K562 (cell line): Measurements from ENCODE around the gene PMM1. TPM values are rescaled to one million over a fixed set of nuclear protein-coding genes. Genes with fewer than 3 reads are reported as not detected.

Source experiments
- ATF1 ChIP-seq, 2 experiments: fragments of 450-650 bp in 1 of 2; IDR thresholded peaks; 2 replicates each; pipeline ENCODE4 v1.6.1; 2016; ENCODE audit warnings: missing compliant biosample characterization in 1 of 2, missing genetic modification characterization in 1 of 2
- ATF7 ChIP-seq: fragments of 450-650 bp; IDR thresholded peaks from 2 replicates; pipeline ENCODE4 v1.7.1; 2014; ENCODE audit warnings: mild to moderate bottlenecking, moderate library complexity
- C11orf30 ChIP-seq: fragments of 450-650 bp; IDR thresholded peaks from 2 replicates; pipeline ENCODE4 v1.6.1; 2016; ENCODE audit warnings: low read depth, mild to moderate bottlenecking
- CBFB ChIP-seq: sonication (generic); formaldehyde crosslinking; IDR thresholded peaks from 2 replicates; pipeline ENCODE4 v1.4.0; 2020; ENCODE audit warnings: mild to moderate bottlenecking, missing genetic modification reagents
- CREM ChIP-seq: IDR thresholded peaks from 2 replicates; pipeline ENCODE4 v1.6.1; 2014; ENCODE audit warnings: antibody characterized with exemption, low read depth
- EGR1 ChIP-seq: fragments of 450-650 bp; conservative IDR thresholded peaks from 2 replicates; pipeline ENCODE4 v1.6.1; 2017; ENCODE audit warnings: mild to moderate bottlenecking
- ELF1 ChIP-seq: fragments of 200-800 bp; sonication (Bioruptor generic); IDR thresholded peaks from 2 replicates; pipeline ENCODE4 v1.6.1; 2016; ENCODE audit warnings: missing genetic modification characterization, missing compliant biosample characterization
- FOXO4 ChIP-seq: fragments of 450-650 bp; formaldehyde crosslinking; IDR thresholded peaks from 2 replicates; pipeline ENCODE4 v1.4.0; 2020; ENCODE audit warnings: mild to moderate bottlenecking, moderate library complexity
- HDAC1 ChIP-seq, 2 experiments: fragments of 450-650 bp; IDR thresholded peaks; 2 replicates each; pipeline ENCODE4 v1.6.1; 2016 to 2017; ENCODE audit warnings: inconsistent platforms in 1 of 2, mild to moderate bottlenecking in 1 of 2, moderate library complexity in 1 of 2
- HDGF ChIP-seq: fragments of 450-650 bp; IDR thresholded peaks from 2 replicates; pipeline ENCODE4 v1.6.1; 2016
- KDM5B ChIP-seq: fragments of 200-600 bp; sonication (generic); IDR thresholded peaks from 2 replicates; pipeline ENCODE4 v1.6.1; 2012; ENCODE audit warnings: low read depth, mild to moderate bottlenecking, moderate library complexity, low read length, control low read depth, inconsistent platforms; ENCODE audit not compliant: insufficient replicate concordance
- MED1 ChIP-seq: sonication (generic); formaldehyde crosslinking; IDR thresholded peaks from 2 replicates; pipeline ENCODE4 v1.8.1; 2023; ENCODE audit warnings: missing genetic modification reagents, borderline replicate concordance
- MXI1 ChIP-seq: IDR thresholded peaks from 2 replicates; pipeline ENCODE4 v1.6.1; 2011; ENCODE audit warnings: low read depth, mild to moderate bottlenecking, improper control_type of control experiment, low read length
- NRF1 ChIP-seq, 2 experiments: fragments of 450-650 bp; IDR thresholded peaks in 1 of 2; conservative IDR thresholded peaks in 1 of 2; 2 replicates each; pipeline ENCODE4 v1.6.1; 2014; ENCODE audit warnings: mild to moderate bottlenecking in 2 of 2
- PHF8 ChIP-seq: fragments of 200-600 bp; sonication (generic); IDR thresholded peaks from 2 replicates; pipeline ENCODE4 v1.6.1; 2012; ENCODE audit warnings: mixed run types, mild to moderate bottlenecking, inconsistent platforms, low read length, moderate library complexity, borderline replicate concordance
- POLR2A ChIP-seq: fragments of 450-650 bp; conservative IDR thresholded peaks from 2 replicates; pipeline ENCODE4 v1.6.1; 2016
- POLR2AphosphoS2 ChIP-seq: IDR thresholded peaks from 2 replicates; pipeline ENCODE4 v1.6.1; 2012; ENCODE audit warnings: low read length, improper control_type of control experiment
- PRDM10 ChIP-seq: fragments of 450-650 bp; IDR thresholded peaks from 2 replicates; pipeline ENCODE4 v1.6.1; 2018; ENCODE audit not compliant: partially characterized antibody
- RBBP5 ChIP-seq: fragments of 200-600 bp; sonication (generic); IDR thresholded peaks from 2 replicates; pipeline ENCODE4 v1.6.1; 2012; ENCODE audit warnings: borderline replicate concordance, mild to moderate bottlenecking, low read length, control low read depth, inconsistent platforms; ENCODE audit not compliant: insufficient read depth, poor library complexity, severe bottlenecking
- SIN3A ChIP-seq, 2 experiments: fragments of 150-350 bp in 1 of 2; IDR thresholded peaks; 2 replicates each; pipeline ENCODE4 v1.6.1; 2011 to 2016; ENCODE audit warnings: borderline replicate concordance in 2 of 2, low read depth in 2 of 2, low read length in 2 of 2, mild to moderate bottlenecking in 2 of 2, moderate library complexity in 2 of 2; ENCODE audit not compliant: control insufficient read depth in 1 of 2
- SPI1 ChIP-seq: IDR thresholded peaks from 2 replicates; pipeline ENCODE4 v1.6.1; 2011; ENCODE audit warnings: low read depth, low read length, control low read depth, borderline replicate concordance
- TFAP4 ChIP-seq: sonication (generic); formaldehyde crosslinking; IDR thresholded peaks from 2 replicates; pipeline ENCODE4 v1.8.0; 2022; ENCODE audit warnings: missing genetic modification reagents, mild to moderate bottlenecking, moderate library complexity, borderline replicate concordance
- polyA plus RNA-seq, 8 experiments: library from polyadenylated mRNA; depleted of rRNA in 4 of 8; stranded (reverse) in 5 of 8; unstranded in 3 of 8; fragments of >200 nt; fragmentation: Nextera tagmentation in 2 of 8; fragmentation: Illumina TruSeq in 1 of 8; extraction: Ambion mirVana in 2 of 8; extraction: Trizol in 1 of 8; gene quantifications; 2 replicates each; pipeline versions ENCODE4 v1.2.1 to v1.2.3, GENCODE V29; 2011 to 2014; ENCODE audit warnings: inconsistent platforms in 1 of 8, missing spikeins in 1 of 8
- total RNA-seq, 7 experiments: library from RNA; depleted of rRNA in 6 of 7; stranded (reverse); fragments of >200 nt in 6 of 7; fragmentation: Illumina TruSeq in 2 of 7; extraction: Trizol in 2 of 7; gene quantifications; 2 replicates each; pipeline versions ENCODE4 v1.2.1 to v1.2.3, GENCODE V29; 2011 to 2021; ENCODE audit warnings: low replicate concordance in 1 of 7

The PMM1 gene
- total and polyA plus RNA-seq, 9 of the 15 experiments (the other 6 are each of a cell fraction or from before 2014, with no cell fraction given): 10.2 to 31.7 (median 20.3) TPM

- TF ChIP-seq PRDM10 (peak; percentile 89), ATF1 (CRISPR knock-in tag; IDR thresholded peaks at IDR 0.05) (no peak), ATF1 (tag; IDR thresholded peaks at IDR 0.05) (peak; percentile 20; the same call in 1 of the 2 replicates), NRF1 (conservative IDR thresholded peaks at IDR 0.05 in 1 of 2, IDR thresholded peaks at IDR 0.05 in 1 of 2) (peak; percentile 50 to 64; a peak in 1 of 4 replicates), CBFB (no peak), ELF1 (tag) (peak; percentile 91), MXI1 (no peak; the same call in 1 of the 2 replicates), SIN3A (IDR thresholded peaks at IDR 0.05; ENCODE audit: borderline replicate concordance in 2 of 2, control insufficient read depth in 1 of 2, low read depth in 2 of 2, low read length in 2 of 2) (peak in 1 of 2 experiments; percentile 30; a peak in 1 of 4 replicates), EGR1 (peak; percentile 69), KDM5B (peak; percentile 80), POLR2AphosphoS2 (peak; percentile 54; the same call in 1 of the 2 replicates), POLR2A (peak; percentile 71), HDAC1 (IDR thresholded peaks at IDR 0.05) (peak in 1 of 2 experiments; percentile 78; a peak in 2 of 4 replicates), PHF8 (peak; percentile 70; the same call in 1 of the 2 replicates), RBBP5 (peak; percentile 54), CREM (peak; percentile 10), FOXO4 (no peak), MED1 (0 out of 2 replicates have a peak, but pooled peaks have one; percentile 62), SPI1 (peak; percentile 24; the same call in 1 of the 2 replicates), C11orf30 (peak; percentile 78), HDGF (no peak), ATF7 (peak; percentile 48), TFAP4 (CRISPR knock-in tag) (peak; percentile 13; the same call in 1 of the 2 replicates)
These were observed at the start of gene PMM1 (continued) for GRCh38 chr22:41589391-41590241.
